ENCODE data around the gene HOMER3. TPM values are rescaled to one million over a fixed set of nuclear protein-coding genes. Genes with fewer than 3 reads are reported as not detected.

The HOMER3 gene
- total RNA-seq, 1 donor from 2014 or later: 69.4 TPM

DNA sequence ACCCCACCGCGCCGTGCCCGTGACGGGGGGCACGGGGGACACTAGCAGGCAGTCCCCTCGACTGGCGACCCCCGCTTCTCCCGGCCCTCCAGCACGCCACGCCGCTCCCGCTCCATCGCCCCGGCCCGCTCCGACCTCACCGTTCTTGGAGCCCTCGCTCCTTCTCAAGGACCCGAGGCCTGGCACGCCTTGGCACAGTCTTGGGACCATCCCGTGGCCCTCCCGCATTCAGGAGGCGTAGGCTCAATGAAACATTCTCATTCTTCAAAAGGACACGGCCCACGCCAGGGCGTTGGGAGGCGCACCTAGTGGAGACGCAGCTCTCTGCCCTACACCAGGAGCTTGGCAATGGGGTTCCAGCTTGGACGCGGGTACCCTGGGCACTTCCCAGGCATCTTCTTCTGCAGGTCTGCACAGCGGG is 44.6 kb downstream of the HOMER3 start:
- TF ChIP-seq, protein P1, sequence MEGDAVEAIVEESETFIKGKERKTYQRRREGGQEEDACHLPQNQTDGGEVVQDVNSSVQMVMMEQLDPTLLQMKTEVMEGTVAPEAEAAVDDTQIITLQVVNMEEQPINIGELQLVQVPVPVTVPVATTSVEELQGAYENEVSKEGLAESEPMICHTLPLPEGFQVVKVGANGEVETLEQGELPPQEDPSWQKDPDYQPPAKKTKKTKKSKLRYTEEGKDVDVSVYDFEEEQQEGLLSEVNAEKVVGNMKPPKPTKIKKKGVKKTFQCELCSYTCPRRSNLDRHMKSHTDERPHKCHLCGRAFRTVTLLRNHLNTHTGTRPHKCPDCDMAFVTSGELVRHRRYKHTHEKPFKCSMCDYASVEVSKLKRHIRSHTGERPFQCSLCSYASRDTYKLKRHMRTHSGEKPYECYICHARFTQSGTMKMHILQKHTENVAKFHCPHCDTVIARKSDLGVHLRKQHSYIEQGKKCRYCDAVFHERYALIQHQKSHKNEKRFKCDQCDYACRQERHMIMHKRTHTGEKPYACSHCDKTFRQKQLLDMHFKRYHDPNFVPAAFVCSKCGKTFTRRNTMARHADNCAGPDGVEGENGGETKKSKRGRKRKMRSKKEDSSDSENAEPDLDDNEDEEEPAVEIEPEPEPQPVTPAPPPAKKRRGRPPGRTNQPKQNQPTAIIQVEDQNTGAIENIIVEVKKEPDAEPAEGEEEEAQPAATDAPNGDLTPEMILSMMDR (IDR thresholded peaks at IDR 0.05; ENCODE audit: unreplicated experiment): no peak
- DNase-seq (ENCODE audit: low spot score, unreplicated experiment): no peak
- Mint-ChIP-seq H3K9me3 (ENCODE audit: low read depth) (no peaks in the 10 kb centered on the region), H3K27ac (peak overlapping the region; percentile 49), H3K4me3 (ENCODE audit: low read depth) (peak overlapping the region; percentile 85), H3K36me3 (ENCODE audit: insufficient read depth) (peaks cover 2% of the 10 kb centered on the region), H3K4me1 (ENCODE audit: low read depth) (peaks cover 10% of the 10 kb centered on the region), H3K27me3 (peaks cover 4% of the 10 kb centered on the region)

- peak within 1 kb of the TSS; percentile 85 for H3K4me3 Mint-ChIP-seq (ENCODE audit: low read depth)
- no peak for DNase-seq (ENCODE audit: low spot score, unreplicated experiment)
- TF ChIP-seq, protein P1 (IDR thresholded peaks at IDR 0.05; ENCODE audit: unreplicated experiment): no peak
- H3K4me1 Mint-ChIP-seq (ENCODE audit: low read depth): peaks cover 10% of the 10 kb centered on the region
- H3K36me3 Mint-ChIP-seq (ENCODE audit: insufficient read depth): no peaks in the 10 kb centered on the region
- peak within 1 kb of the TSS; percentile 73 for H3K27ac Mint-ChIP-seq
- peaks cover 4% of the 10 kb centered on the region for H3K27me3 Mint-ChIP-seq
- no peaks in the 10 kb centered on the region for H3K9me3 Mint-ChIP-seq (ENCODE audit: low read depth)
Observed at GRCh38 chr19:18895824-18896341, 45.1 kb downstream of the HOMER3 start, which contains the start of gene CERS1. Gene CERS1, minus strand, starts transcription at chr19:18896158. Its CDS starts 86 bp downstream, at chr19:18896072.

DNA sequence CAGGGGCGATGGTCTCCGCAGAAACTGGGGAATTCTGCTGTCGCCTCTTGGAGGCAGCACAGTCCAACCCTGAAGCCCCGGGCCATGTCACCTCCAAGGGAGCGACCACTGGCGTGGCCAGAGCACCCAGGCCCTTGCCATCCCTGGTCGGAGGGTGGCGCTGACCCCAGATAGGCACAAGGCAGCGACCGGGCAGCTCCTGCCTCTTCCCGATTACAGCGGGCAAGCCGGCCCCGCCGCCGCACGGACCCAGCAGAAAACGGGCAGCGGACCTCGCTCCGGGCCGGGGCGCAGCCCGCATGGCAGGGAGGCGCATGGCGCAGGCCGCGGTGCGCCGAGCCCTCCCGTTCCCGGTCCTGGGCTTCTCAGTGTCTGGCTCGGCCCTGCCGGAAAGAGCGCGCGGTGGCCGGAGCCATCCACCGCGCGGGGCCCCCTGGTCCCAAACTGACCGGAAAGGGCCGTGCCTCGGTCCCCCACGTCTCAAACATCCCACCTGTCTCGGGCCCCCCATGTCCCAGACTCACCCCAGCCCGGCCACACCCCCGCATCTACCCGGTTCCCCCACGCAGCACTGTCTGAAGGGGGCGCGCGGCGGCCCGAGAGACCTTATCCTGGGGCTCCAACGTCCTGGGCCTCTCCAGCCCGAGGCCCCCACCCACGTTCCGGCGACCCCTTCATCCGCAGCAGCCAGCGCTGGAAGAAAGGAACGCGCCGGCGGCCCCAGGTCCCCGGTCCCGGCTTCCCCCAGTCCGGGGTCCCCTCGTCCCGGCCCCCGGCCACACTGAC is 45.8 kb downstream of the HOMER3 start:
- Mint-ChIP-seq H3K9me3 (ENCODE audit: low read depth) (no peaks in the 10 kb centered on the region), H3K4me1 (ENCODE audit: low read depth) (peaks cover 10% of the 10 kb centered on the region), H3K36me3 (ENCODE audit: insufficient read depth) (no peaks in the 10 kb centered on the region), H3K27me3 (peaks cover 4% of the 10 kb centered on the region), H3K27ac (peak overlapping the region; percentile 73), H3K4me3 (ENCODE audit: low read depth) (peak overlapping the region; percentile 79)
- TF ChIP-seq, protein P1 (IDR thresholded peaks at IDR 0.05; ENCODE audit: unreplicated experiment): peak; percentile 64
- DNase-seq (ENCODE audit: low spot score, unreplicated experiment): peak; percentile 65

GRCh38 chr19:18894254-18895037 is 46.6 kb downstream of the HOMER3 start:
- H3K36me3 Mint-ChIP-seq (ENCODE audit: insufficient read depth): peaks cover 1% of the 10 kb centered on the region
- TF ChIP-seq, protein P1 (IDR thresholded peaks at IDR 0.05; ENCODE audit: unreplicated experiment): no peak
- peak overlapping the region; percentile 72 for H3K4me3 Mint-ChIP-seq (ENCODE audit: low read depth)
- peaks cover 10% of the 10 kb centered on the region for H3K4me1 Mint-ChIP-seq (ENCODE audit: low read depth)
- DNase-seq (ENCODE audit: low spot score, unreplicated experiment): no peak
- H3K27me3 Mint-ChIP-seq: peaks cover 4% of the 10 kb centered on the region
- no peaks in the 10 kb centered on the region for H3K9me3 Mint-ChIP-seq (ENCODE audit: low read depth)
- no peak overlapping the region for H3K27ac Mint-ChIP-seq

GRCh38 chr19:18893587-18894253 is 47.3 kb downstream of the HOMER3 start:
- Mint-ChIP-seq H3K27me3 (peaks cover 4% of the 10 kb centered on the region), H3K27ac (no peak overlapping the region), H3K36me3 (ENCODE audit: insufficient read depth) (peaks cover 1% of the 10 kb centered on the region), H3K4me3 (ENCODE audit: low read depth) (no peak overlapping the region), H3K9me3 (ENCODE audit: low read depth) (no peaks in the 10 kb centered on the region), H3K4me1 (ENCODE audit: low read depth) (peaks cover 10% of the 10 kb centered on the region)
- DNase-seq (ENCODE audit: low spot score, unreplicated experiment): no peak
- TF ChIP-seq, protein P1 (IDR thresholded peaks at IDR 0.05; ENCODE audit: unreplicated experiment): no peak

All from progenitor cell of endocrine pancreas (in vitro differentiated cells).